Stimulated activated CD8-positive, alpha-beta memory T cell treated with anti-CD3 and anti-CD28 coated beads, Interleukin-4, amount 100 ng/mL, for 48 hours (primary cell): ENCODE results near the gene LFNG.

Source experiments
- DNase-seq: peaks from one replicate; pipeline ENCODE4 v3.0.0-alpha.2; 2020

The LFNG gene

DNA sequence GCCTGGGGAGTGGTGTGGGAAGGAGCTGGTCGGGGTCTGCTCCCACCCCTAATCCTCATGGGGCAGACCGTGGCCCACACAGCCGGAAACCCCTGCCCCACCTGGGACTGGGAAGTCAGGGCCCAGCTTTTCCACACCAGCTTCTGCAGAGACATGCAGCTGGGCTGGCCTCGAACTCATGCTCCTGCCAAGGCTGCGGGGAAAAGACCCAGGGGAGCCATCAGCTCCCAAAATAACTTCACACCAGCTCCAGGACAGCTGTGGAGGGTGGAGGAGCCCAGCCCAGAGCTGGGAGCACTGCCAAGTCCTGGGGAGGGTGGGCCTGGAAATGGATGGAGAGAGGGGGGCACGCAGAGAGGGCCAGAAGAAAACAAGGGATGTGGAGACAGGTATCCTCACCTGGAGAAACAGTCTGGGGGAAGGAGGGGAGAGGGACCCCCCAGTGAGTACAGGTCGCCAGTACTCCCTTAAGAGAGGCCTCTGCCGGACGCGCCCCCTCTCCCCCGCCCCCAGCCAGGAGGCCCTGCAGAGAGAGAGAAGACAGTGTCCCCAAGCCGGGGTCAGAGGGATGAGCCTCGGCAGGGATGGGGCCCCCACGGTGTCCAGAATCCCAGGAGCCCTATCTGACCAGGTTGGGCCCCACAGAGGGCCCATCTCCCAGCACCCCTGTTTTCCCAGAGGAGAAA is 31.8 kb upstream of the LFNG start:
- DNase-seq, result no peak

DNA sequence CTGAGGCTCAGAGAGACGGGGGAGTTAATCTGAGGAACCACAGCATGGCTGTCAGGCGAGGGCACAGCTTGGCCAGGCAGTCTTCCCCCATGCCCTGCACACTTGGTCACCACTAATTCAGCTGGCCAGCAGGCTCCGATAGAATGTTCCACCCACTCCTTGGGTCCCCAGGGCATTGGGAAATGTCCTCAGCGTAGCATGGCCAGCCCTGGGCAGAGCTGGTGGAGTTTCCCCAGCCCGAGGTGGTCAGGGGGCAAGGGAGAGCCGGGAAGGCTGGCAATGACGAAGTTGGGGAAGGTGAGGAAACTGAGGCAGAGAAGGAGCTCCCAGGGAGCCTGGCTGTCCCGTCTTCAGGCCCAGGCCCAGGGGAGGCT is 31.3 kb upstream of the LFNG start:
- DNase-seq, result no peak

DNA sequence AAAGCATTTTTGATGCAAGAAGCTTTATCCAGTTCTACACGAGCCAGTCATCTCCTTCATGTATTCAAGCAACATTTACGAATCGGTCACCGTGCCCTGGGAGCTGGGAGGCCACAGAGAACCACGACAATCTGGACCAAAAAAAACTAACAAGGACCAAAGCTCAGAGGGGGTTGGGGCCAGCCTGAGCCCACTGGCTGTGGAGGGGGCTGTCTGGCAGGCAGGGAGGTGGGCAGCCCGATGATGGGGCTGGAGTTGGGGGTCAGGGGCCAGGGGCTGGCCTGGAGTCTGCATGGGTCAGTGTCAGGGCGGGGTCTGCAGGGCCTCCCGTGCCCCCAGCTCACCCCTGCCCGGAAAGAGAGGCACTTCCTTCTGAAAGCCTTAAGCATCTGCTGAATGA is 30.9 kb upstream of the LFNG start:
- no peak for DNase-seq

DNA sequence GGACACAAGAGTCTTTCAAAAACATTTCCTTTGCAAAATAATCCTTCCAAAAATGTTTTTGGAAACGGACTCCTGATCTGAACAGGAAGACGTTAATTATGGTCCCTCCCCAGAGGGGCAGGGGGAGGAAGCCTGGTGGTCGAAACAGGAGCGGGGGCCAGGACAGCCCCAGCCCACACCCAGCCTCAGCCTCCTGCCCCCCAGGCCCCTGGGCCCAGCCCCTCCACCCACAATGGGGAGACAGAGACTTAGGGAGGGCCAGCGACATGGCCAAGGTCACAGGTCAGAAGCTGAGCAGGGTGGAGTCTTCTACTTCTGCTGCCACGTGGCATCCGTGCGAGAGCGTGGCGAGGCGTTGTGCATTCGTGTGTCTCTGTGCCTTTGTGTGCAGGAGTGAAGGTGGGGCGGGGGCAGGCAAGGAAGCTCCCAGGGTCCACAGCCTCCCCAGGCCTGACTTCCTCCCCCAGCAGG is 29.4 kb upstream of the LFNG start:
- no peak for DNase-seq

DNA sequence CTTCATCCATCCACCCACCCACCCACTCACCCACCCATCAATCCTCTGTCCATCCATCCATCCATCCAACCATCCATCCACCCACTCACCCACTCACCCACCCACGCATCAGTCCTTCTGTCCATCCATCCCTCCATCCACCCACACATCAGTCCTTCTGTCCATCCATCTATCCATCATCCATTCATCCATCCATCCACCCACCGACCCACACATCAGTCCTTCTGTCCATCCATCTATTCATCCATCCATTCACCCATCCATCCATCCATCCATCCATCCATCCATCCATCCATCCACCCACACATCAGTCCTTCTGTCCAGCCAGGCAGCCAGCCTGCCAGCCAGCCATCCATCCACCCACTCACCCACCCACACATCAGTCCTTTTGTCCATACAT is 27.5 kb upstream of the LFNG start:
- DNase-seq, result no peak

DNA sequence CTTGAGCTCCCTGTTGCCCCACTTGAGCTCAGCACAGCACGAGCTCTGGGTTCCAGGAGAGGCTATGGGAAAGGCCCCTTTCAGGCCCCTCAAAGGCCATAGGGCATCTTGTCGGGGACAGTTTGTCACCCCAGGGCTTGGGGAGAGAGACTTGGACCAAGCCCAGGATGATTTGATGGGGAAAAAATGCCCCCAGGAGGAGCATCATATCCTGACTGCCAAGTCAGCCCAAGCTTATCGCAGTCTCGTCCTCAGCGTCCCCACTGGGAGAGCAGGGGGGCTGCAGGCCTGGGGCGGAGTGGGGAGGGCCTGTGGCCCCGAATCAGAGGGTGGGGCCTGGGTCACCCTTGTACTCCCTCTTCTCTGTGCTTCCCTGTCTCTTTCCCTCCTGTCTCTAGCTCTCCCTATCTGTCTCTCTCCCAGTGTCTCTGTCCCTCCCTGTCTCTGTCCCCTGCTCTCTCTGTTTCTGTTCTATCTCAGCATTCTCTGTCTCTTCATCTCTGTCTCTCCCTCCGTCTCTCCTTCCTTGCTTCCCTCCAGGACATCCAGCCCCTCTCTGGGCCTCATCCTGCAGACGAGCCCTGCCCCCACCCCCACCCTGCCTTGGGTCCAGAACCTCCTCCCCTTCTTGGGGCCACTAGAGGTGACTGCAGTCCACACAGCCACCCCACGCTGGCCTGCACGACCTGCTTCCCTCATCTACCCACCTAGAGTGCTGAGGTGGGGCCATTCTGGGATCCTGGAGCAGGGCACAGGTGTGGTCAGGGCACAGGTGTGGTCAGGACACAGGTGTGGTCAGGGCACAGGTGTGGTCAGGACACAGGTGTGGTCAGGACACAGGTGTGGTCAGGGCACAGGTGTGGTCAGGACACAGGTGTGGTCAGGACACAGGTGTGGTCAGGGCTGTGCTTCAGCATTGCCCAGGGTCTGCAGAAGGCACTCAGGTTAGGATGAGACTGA is 26.1 kb upstream of the LFNG start:
- DNase-seq, result no peak

DNA sequence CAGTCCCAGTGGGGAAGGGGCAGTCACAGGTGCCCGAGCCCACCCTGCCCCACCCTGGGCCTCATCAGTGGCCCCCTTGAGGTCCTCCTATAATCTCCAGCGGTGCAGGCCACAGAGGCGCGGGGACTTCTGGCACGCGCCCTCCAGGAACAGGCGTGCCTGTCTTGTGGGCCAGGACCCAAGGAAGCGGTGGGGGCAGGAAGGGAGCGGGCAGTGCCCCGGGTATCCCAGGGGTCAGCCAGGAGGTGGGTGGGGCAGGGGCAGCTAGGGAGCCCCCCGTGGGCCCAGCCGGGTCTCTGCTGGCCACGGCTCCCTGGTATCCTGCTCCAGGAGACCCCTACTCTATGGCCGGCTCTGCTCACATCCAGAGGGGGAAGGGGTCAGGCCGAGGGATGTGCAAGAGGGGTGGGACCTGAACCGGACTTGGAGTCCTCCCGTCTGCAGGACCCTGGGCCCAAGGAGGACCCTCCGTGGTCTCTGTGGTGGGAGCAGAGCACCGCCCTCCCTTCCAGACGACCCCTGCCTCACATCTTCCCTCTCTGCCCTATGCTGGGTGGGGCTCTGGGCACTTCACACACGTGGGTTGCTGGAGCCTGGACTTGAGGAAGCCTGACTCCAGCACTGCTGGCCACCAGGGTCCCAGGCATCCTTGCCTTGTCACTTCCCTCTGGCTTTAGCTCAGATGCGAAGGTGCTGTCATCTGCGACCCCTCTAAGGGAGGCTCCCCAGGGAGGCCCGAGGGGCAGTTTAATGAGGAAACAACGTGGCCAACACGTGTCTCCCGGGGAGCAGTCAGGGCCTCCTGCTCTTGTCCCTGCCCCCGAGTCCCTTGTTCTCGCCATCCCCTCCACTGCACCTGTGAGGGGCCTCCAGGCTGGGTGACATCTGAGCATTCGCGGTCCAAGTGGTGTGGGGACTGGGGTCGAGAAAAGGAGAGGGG is 25.1 kb upstream of the LFNG start:
- no peak for DNase-seq

DNA sequence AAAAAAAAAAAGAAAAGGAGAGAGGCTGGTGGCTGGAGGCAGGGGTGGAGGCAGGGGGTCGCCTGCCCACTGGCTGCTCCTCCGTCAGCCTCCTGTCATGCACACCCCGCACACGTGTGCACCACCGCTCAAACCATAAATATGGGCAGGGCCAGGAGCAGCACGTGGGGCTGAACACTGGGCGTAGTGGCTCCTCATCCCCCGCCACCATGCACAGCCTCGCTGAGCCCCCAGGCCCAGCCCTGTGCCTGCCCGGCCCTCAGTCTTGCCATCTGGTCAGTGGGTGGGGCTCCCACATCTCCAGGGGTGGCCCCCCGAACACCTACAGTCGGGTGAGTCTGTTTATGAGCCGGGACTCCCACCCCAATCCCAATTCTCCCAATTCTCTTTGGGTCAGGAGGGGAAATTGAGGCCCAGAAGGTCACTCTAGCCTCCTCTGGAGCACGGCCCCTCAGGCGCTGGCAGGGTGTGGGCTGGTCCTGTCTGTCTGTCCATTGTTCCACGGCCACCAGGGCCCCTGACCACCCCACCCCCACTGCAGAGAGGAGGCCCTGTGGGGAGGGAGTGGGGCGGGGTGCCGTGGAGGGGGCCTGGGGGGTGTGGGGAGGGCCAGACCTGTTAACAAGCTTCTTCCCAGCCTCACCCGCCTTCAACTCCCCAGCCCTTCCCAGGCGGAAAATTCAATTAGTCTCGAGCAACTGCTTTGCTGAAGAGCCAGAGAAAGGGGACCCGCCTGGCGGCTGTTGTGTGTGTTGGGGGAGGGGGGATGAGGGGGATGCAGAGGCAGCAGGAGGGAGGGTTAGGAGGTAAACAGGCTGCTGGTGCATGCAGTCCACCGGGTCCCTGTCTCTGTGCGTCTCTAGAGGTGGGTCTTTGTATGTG is 23.9 kb upstream of the LFNG start:
- DNase-seq, result no peak

DNA sequence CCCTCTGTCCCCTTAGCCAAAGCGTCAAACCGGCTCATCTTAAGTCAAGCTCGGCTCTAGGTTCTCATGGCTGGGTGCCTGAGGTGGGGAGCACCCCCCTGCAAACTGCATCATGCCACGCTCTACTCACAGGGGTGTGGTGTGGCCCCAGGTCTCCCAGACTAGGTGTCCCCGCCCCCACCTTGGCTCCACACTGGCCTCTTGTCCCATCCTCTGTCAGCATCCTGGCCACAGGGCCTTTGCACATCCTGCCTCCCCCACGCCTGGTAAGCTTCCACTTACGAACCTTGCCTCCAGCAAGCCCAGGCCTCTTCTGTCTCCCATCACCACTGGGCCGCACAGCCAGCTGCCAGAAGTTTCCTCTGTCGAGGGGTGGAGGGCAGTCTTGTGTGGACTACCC is 23.2 kb upstream of the LFNG start:
- DNase-seq, result no peak

DNA sequence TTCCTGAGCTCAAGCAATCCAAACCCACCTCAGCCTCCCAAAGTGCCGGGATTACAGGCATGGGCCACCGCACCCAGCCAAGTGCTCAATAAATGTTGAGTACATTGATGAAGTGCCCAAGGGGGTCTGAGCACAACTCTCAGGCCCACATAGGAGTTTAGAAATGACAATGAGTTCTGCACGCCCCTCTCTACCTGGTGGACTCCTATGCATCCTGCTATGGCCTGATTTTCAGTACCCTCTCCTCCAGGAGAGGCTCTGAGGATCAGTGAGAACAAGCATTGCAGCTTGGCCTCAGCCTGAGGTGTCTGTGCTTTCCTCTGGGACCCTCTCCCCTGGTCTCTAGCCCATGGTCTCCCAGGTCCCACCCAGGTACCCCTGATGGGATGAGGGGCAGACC is 22.5 kb upstream of the LFNG start:
- DNase-seq, result no peak

DNA sequence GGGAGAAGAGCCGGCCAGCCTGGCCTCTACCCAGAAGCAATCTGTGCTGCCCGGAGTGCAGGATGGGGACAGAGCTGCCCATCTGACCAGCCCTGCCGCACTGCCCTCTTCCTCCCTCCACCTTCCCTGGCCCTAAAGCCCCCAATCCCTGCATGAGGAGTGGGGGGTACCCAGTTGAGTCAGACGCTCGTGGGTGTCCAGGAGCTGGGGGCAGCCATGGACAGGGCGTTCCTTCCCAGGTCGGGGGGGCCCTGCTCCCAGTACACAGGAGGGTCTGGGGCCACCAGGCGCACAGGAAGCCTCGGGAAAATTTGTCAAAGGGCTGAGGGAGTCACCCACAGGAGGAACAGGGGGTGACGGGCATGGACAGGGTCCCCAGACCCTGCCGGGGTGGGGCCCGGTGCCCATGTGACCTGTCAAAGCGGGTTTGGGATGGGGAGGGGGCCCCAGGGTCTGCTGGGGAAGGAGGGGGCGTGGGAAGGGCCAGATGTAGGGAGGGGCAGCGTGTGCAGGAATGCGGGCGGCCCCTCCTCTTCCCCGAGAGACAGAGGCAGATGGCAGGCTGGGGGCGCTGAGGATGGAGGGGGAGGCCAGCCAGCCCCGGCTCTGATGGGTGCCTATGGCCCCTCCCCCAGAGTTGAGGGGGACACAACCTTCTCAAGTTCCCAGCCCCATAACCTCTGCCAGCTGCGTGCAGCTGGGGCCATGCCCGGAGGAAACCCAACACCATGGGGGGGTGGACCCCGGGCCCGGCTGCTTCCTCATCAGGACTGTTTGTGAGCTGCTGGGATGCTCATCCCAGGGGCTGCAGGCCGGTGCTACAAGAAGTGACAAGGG is 21.9 kb upstream of the LFNG start:
- DNase-seq, result no peak

DNA sequence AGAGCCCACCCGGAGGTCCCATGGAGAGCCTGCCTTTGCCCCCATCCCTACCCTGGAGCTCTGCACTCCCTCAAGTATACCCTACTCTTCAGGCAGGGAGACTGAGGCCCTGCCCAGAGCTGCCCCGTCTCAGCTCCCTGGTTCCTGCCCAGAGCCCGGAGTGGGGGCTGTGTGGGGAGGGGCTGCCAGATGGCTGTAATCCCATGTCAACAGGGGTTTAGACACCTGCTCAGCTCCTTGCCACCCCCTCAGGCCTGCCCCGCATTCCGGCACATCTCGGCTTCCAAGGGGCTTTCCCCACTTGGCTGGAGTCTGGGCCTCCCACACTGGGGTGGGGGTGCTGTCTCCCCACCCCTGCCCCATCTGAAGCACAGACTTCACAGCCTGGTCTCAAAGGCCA is 20.9 kb upstream of the LFNG start:
- no peak for DNase-seq

DNA sequence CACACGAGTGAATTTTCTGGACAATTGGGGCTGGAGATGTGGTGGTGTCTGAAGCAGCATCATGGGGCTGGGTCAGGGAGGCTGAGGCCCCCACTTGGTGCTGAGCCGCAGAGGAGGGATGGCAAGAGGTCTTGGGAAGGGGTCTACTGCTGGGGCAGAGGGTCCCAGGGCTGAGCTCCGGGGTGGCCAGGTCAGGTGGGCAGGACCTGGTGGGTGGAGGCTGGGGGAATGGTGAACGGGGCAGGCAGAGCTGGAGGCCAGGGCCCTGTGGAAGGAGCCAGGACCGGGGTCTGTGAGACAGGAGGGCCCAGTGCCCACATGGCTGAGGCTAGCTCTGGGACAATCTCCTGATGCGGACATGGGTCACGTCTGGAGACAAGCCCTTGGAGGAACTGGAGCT is 20.4 kb upstream of the LFNG start:
- no peak for DNase-seq

DNA sequence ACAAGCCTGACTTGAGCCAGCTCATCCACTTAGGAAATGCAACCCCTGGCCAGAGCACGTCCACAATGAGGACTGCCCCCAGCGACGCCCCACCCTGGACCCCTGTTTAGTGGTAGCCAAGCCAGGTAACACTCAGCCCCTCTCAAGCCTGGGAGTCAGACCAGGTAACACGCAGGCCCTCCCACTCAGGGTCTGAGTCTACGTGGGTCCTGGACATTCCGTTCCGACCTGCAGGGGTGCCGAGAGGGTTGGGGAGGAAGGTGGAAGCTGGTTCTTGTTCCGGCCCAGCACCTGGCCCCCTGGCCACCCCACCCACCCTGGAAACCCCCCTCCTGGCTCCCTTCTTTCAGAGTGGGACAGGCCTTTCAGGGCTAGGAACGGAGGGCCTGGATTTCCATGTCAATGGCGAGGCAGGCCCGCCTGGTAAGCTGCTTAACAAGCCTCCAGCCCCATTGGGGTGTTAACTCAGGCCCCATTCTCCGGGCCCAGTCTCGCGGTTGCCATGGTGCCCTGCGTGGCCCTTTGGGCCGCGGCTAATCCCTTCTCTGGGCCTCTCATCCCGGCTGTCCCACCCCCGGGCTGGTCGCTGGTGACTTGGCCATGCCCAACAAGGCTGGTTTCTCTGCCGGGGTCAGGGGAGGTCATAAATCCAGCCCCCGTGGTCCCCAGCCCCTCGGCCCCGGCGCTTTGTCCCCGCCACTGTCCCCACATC is 19.7 kb upstream of the LFNG start:
- no peak for DNase-seq

DNA sequence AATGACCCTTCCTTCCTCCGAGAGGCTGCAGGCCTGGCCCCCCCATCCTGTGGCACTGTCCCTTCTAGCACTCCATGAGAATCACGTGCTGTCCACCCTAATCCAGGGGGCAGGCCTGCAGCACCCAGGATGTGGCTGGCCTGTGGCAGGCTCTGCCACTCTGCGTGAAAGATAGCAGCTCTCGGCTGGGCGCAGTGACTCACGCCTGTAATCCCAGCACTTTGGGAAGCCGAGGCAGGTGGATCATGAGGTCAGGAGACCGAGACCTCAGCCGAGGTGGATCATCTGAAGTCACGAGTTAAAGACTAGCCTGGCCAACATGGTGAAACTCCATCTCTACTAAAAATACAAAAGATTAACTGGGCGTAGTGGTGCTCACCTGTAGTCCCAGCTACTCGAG is 18.9 kb upstream of the LFNG start:
- DNase-seq, result no peak

DNA sequence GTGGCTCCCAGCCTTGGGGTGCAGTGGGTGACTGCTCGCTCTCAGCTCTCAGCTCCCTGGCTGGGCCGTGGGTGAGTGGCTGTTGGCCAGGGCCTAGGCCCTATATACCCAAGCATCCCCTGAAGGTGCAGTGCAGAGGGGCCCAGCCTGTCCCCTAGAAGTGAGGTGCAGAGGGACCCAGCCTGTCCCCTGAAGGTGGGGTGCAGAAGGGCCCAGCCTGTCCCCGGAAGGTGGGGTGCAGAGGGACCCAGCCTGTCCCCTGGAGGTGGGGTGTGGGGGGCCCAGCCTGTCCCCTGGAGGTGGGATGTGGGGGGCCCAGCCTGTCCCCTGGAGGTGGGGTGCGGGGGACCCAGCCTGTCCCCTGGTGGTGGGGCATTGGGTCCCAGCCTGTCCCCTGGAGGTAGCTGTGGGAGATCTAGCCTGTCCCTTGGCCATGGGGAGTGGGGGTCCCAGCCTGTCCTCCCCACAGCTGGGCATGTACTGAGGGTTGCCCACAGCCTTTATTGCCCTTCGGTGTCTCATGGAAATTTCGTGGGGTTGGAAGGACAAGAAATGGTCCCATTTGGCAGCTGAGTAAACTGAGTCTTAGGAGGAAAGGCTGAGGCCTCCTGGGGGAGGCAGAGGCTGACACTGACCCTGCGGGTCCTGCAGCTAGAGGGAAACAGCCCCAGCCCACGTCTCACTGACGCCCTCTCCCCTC is 17.5 kb upstream of the LFNG start:
- DNase-seq, result no peak

DNA sequence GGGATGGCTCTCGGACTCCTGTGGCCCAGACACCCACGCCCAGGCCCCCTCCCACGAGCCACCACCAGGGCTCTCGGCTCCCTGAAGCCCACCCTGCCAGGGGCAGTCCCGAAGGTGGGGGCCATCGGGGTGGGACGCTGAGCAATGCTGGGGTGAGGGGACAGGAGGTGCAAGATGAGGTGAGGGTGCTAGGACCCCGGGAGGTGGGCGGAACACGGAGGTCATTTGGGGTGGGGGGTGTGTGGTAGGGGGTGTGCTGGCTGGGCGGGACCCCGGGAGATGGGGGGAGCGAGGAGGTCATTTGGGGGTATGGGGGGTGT is 17.0 kb upstream of the LFNG start:
- DNase-seq, result no peak

DNA sequence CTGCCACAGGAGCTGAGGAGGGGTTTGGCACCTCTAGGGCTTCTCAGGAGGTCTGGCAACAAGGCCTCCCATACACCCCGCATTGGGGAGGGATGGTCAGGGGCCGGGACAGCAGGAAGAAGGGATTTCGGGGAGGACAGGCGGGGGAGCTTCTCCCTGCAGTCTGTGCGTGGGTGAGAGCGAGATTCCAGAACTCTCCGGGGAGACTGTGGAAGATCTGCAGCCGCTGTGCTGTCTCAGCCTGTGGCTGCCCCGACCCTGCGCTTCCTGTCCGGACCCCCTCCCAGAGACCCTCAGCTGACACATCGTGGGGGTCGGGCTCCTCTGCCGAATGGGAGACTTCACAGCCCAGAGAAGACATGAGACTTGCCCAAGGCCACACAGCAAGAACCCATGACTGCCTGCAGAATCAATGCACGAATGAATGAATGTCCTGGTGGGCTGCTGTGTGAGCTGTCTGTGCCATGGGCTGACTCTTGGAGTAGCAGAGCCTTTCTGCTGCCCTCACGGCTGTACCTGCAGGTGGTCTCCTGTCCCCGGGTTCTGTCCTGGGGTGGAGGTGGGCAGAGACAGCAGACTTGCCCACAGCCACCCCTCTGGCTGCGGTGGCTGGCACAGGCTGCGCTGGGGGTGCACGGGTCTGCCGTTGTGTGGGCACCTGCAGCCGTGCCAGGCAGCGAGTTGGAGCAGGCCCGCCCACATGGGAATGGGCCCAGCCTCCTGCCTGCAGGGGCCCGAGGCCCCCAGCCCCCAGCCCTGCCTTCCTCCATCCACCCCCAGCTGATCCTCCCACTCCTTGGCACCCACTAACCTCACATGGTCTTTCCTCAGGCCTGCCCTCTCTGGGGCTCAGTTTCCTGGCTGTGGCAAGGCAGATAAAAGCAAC is 16.3 kb upstream of the LFNG start:
- DNase-seq, result no peak
